GM12875 (cell line): ENCODE measurements around the gene NEDD9.

ENCODE experiments used
- H3K4me3 ChIP-seq: one replicate; pipeline ENCODE4 v1.5.1; 2011; ENCODE audit warnings: low read depth, low read length, control low read depth
- CTCF ChIP-seq: IDR thresholded peaks from 2 replicates; pipeline ENCODE4 v1.5.1; 2011; ENCODE audit warnings: low read depth, mild to moderate bottlenecking, control low read depth, inconsistent platforms, low read length, moderate library complexity, borderline replicate concordance; ENCODE audit not compliant: insufficient read depth

The NEDD9 gene

GRCh38 chr6:11209906-11210305, 22.6 kb downstream of the NEDD9 start:
- TF ChIP-seq CTCF, result no peak
- no peak overlapping the region for H3K4me3 ChIP-seq

DNA sequence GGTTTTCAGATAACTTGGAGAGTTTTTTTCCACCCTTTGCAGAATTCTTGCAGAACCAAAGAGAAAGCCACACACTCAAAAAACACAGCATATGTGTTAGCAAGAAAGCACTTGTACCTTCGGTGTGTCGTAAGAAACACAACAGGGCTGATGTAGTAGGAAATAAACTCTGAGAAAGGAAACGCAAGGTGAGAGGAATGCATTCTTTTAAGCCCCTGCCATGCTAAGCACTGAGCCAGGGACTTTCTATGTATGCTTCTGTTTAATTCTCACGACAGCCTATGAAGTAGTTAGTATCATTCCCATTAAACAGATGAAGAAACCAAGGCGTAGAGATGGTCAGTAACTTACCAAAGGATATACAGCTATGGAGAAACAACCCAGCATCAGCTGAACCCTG, 23.1 kb downstream of the NEDD9 start:
- no peak overlapping the region for H3K4me3 ChIP-seq
- TF ChIP-seq CTCF, result no peak

DNA sequence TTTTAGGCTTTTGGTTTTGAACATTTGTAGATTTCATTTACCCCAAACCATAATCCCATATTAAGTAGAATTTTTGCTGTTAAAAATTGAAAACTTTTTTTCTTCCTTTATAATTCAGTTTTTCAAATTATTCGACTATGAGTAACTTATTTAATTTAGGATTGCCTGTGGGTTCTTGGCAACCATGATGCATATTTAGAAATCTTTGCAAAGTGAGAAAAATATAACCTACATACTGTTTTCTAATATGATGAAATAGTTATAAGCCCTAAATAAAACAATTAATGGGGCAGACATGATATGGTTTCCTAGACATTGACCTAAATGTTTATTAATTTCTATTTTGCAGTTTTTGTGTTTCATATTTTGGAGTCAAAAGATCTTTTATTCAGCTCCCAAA, 23.6 kb downstream of the NEDD9 start:
- TF ChIP-seq CTCF, result no peak
- no peak overlapping the region for H3K4me3 ChIP-seq

- H3K4me3 ChIP-seq, result no peak overlapping the region
- no peak for TF ChIP-seq CTCF
Observed at GRCh38 chr6:11208267-11208666, 24.2 kb downstream of the NEDD9 start.

DNA sequence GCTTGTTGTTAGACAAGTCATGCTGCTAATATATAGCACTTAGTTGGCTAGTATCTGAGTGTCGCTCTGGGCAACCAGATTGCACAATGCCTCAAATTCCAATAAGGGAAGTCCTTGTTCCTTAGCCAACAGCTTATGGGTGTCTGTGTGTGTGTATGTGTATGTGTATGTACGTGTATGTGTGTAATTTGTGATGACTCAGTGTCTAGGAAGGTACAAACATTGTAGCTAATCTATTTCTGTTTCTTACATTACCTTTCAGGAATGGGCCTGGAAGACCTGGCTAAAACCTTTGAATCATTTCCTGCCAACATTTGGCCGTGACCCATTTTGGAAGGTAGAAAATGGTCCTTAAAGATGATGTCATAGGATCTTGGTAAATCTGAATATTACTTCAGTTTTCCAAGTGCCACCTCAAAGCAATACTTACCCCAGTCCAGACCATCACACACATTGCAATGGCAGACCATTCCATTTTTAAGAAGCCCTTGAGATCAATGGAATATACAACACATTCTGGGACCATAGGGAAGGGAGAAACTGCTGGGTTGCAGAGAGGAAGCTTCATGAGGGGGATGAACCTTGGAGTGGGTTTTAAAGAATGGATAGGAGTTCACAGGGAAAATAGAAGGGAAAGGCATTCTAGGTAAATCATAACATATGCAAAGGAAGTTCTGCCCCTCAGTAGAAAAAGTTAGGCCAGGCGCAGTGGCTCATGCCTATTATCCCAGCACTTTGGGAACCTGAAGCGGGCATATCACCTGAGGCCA, 25.1 kb downstream of the NEDD9 start:
- no peak for TF ChIP-seq CTCF

GRCh38 chr6:11206576-11206975, 25.9 kb downstream of the NEDD9 start:
- H3K4me3 ChIP-seq, result no peak overlapping the region
- no peak for TF ChIP-seq CTCF

More for the DNA sequence above, 25.1 kb downstream of the NEDD9 start:
- H3K4me3 ChIP-seq, result no peak overlapping the region

GRCh38 chr6:11204794-11205366, 27.6 kb downstream of the NEDD9 start:
- no peak for TF ChIP-seq CTCF
- no peak overlapping the region for H3K4me3 ChIP-seq
